GM12878 (cell line): Measurements from ENCODE around the gene GOLGA2. TPM values are rescaled to one million over a fixed set of nuclear protein-coding genes. Genes with fewer than 3 reads are reported as not detected.

Source experiments
- ATAC-seq: fragments of 200-7000 bp; cut with Tn5 transposase; 3 replicates; pipeline ENCODE4 v1.9.1; 2020; ENCODE audit warnings: mild to moderate bottlenecking, moderate library complexity
- BruUV-seq: library from RNA; stranded (reverse); fragments of 400-500 nt; replicated peaks from 2 replicates; lab custom pipeline; 2021; lab: Mats Ljungman, UMichigan
- CTCF ChIA-PET: fragments of 300-600 bp; sonication (Branson Sonifier 250); formaldehyde crosslinking; extraction: SDS; loops from one replicate; lab custom pipeline; 2021; ENCODE audit warnings: inconsistent platforms; lab: Yijun Ruan, JAX
- POLR2A ChIA-PET: fragments of 350-600 bp; formaldehyde crosslinking; extraction: SDS; loops from one replicate; lab custom pipeline; 2021; ENCODE audit warnings: inconsistent platforms; lab: Charles Lee
- RAD21 ChIA-PET: fragments of 300-600 bp; sonication (Branson Sonifier 250); formaldehyde crosslinking; loops from one replicate; lab custom pipeline; 2023; ENCODE audit warnings: antibody characterized with exemption; ENCODE audit not compliant: unreplicated experiment; lab: Charles Lee
- SMC1A ChIA-PET: fragments of 300-600 bp; sonication (Branson Sonifier 250); formaldehyde crosslinking; loops from one replicate; lab custom pipeline; 2023; ENCODE audit not compliant: unreplicated experiment, uncharacterized antibody; lab: Charles Lee
- DNase-seq: peaks from one replicate; pipeline ENCODE4 v3.0.0-alpha.2; 2011; ENCODE audit warnings: low read depth, low spot score
- FAIRE-seq: peaks from 3 replicates; lab custom pipeline; 2011; peaks lifted over from hg19 to GRCh38; lab: Jason Lieb, UNC
- H2AFZ ChIP-seq: 2 replicates; pipeline ENCODE4 v1.6.0; 2011; ENCODE audit warnings: low read depth, low read length, control low read depth; ENCODE audit not compliant: control insufficient read depth
- H3K27ac ChIP-seq: 2 replicates; pipeline ENCODE4 v1.5.1; 2011; ENCODE audit warnings: control low read depth; ENCODE audit not compliant: control insufficient read depth, insufficient read depth
- H3K27me3 ChIP-seq, 2 experiments: replicated peaks in 1 of 2; 2 replicates each; pipeline versions ENCODE4 v1.6.0 to v1.6.1; 2011; ENCODE audit warnings: low read length in 1 of 2; ENCODE audit not compliant: control insufficient read depth in 2 of 2, insufficient read depth in 2 of 2
- H3K36me3 ChIP-seq, 2 experiments: 2 replicates each; pipeline ENCODE4 v1.5.1; 2011; ENCODE audit warnings: low read length in 1 of 2; ENCODE audit not compliant: control insufficient read depth in 2 of 2, insufficient read depth in 2 of 2
- H3K4me1 ChIP-seq: 2 replicates; pipeline ENCODE4 v1.6.1; 2011; ENCODE audit warnings: mild to moderate bottlenecking, low read length, moderate library complexity, mixed read lengths; ENCODE audit not compliant: control insufficient read depth, insufficient read depth
- H3K4me2 ChIP-seq: 2 replicates; pipeline ENCODE4 v1.6.0; 2011; ENCODE audit warnings: control low read depth; ENCODE audit not compliant: control insufficient read depth, insufficient read depth
- H3K4me3 ChIP-seq: fragments of 200-600 bp; sonication (generic); 2 replicates; pipeline ENCODE4 v1.5.1; 2016
- H3K79me2 ChIP-seq: 2 replicates; pipeline ENCODE4 v1.6.0; 2011; ENCODE audit warnings: low read length; ENCODE audit not compliant: control insufficient read depth, insufficient read depth
- H3K9ac ChIP-seq: 2 replicates; pipeline ENCODE4 v1.8.0; 2011; ENCODE audit warnings: low read length, control low read depth, mixed read lengths; ENCODE audit not compliant: control insufficient read depth, insufficient read depth
- H3K9me3 ChIP-seq: replicated peaks from 3 replicates; pipeline ENCODE4 v1.5.1; 2011; ENCODE audit warnings: mild to moderate bottlenecking, low read length; ENCODE audit not compliant: control insufficient read depth, insufficient read depth
- H4K20me1 ChIP-seq: 2 replicates; pipeline ENCODE4 v1.6.0; 2011; ENCODE audit not compliant: control insufficient read depth, insufficient read depth
- GABPA ChIP-seq: IDR thresholded peaks from 2 replicates; pipeline ENCODE4 v1.6.1; 2014; ENCODE audit warnings: antibody characterized with exemption, low read depth, mild to moderate bottlenecking, inconsistent platforms
- HCFC1 ChIP-seq: fragments of 150-350 bp; IDR thresholded peaks from 2 replicates; pipeline ENCODE4 v1.6.1; 2014; ENCODE audit warnings: low read length
- NFYB ChIP-seq: IDR thresholded peaks from 2 replicates; pipeline ENCODE4 v1.6.1; 2011; ENCODE audit warnings: low read depth, mild to moderate bottlenecking, low read length, improper control_type of control experiment, moderate library complexity; ENCODE audit not compliant: insufficient read depth
- NR2F1 ChIP-seq: fragments of 450-650 bp; conservative IDR thresholded peaks from 2 replicates; pipeline ENCODE4 v1.6.1; 2017; ENCODE audit warnings: mild to moderate bottlenecking
- SUPT20H ChIP-seq: IDR thresholded peaks from 2 replicates; pipeline ENCODE4 v1.6.1; 2011; ENCODE audit warnings: low read depth, mild to moderate bottlenecking, low read length, moderate library complexity, borderline replicate concordance; ENCODE audit not compliant: control insufficient read depth
- TBL1XR1 ChIP-seq: IDR thresholded peaks from 2 replicates; pipeline ENCODE4 v1.6.1; 2012; ENCODE audit warnings: low read depth, low read length, improper control_type of control experiment
- USF2 ChIP-seq: IDR thresholded peaks from 2 replicates; pipeline ENCODE4 v1.6.1; 2011; ENCODE audit warnings: low read depth, low read length, improper control_type of control experiment, borderline replicate concordance
- ZNF207 ChIP-seq: fragments of 450-650 bp; IDR thresholded peaks from 2 replicates; pipeline ENCODE4 v1.6.1; 2014; ENCODE audit warnings: antibody characterized with exemption, mild to moderate bottlenecking, borderline replicate concordance
- WGBS: methylation state at CpG from one replicate; pipeline ENCODE4 v1.1.6; 2016; ENCODE audit warnings: low lambda C conversion rate; ENCODE audit not compliant: insufficient replicate concordance, insufficient coverage; ENCODE audit errors: missing lambda C conversion rate; 5-methylcytosine and 5-hydroxymethylcytosine counted together
- in situ Hi-C: fragments of 300-500 bp; cut with MboI; formaldehyde crosslinking; loops from 9 replicates; pipeline ENCODE4 v1.14.3; 2018; ENCODE audit warnings: mixed read lengths
- intact Hi-C: fragments of 100-400 bp; cut with micrococcal nuclease; formaldehyde crosslinking; loops from one replicate; pipeline ENCODE4 v1.14.2; 2022; ENCODE audit not compliant: unreplicated experiment
- polyA plus RNA-seq, 11 experiments: library from polyadenylated mRNA; depleted of rRNA in 4 of 11; unstranded in 6 of 11; stranded (reverse) in 5 of 11; fragments of >200 nt; fragmentation: Nextera tagmentation in 4 of 11; fragmentation: Illumina TruSeq in 1 of 11; extraction: Ambion mirVana in 4 of 11; extraction: Trizol in 1 of 11; gene quantifications; 1 replicate in 1 of 11; 2 replicates in 10 of 11; pipeline versions ENCODE4 v1.2.1 to v1.2.3, GENCODE V29; 2011 to 2016; ENCODE audit warnings: inconsistent platforms in 2 of 11, missing spikeins in 2 of 11, low read depth in 1 of 11
- total RNA-seq, 4 experiments: library from RNA; depleted of rRNA in 3 of 4; stranded (reverse); fragments of >200 nt in 3 of 4; fragmentation: Illumina TruSeq in 1 of 4; extraction: Trizol in 1 of 4; gene quantifications; 2 replicates each; pipeline versions ENCODE4 v1.2.1 to v1.2.3, GENCODE V29; 2013 to 2021
- TF ChIP-seq, protein P1 (sequence below): fragments of 450-650 bp; IDR thresholded peaks from 2 replicates; pipeline ENCODE4 v1.6.1; 2017; ENCODE audit warnings: low read depth, mild to moderate bottlenecking, moderate library complexity
- TF ChIP-seq, protein P2 (sequence below): fragments of 450-650 bp; IDR thresholded peaks from 2 replicates; pipeline ENCODE4 v1.6.1; 2017; ENCODE audit warnings: mild to moderate bottlenecking, moderate library complexity
- TF ChIP-seq, protein P3 (sequence below): fragments of 450-650 bp; formaldehyde crosslinking; IDR thresholded peaks from 2 replicates; pipeline ENCODE4 v1.4.0; 2022; ENCODE audit warnings: mild to moderate bottlenecking, moderate library complexity
- TF ChIP-seq, protein P4 (sequence below): fragments of 450-650 bp; IDR thresholded peaks from 2 replicates; pipeline ENCODE4 v1.6.1; 2014; ENCODE audit warnings: mild to moderate bottlenecking

Gene GOLGA2
- total and polyA plus RNA-seq, 10 of the 15 experiments (the other 5 are each of a cell fraction or from before 2014, with no cell fraction given), result 5.9 to 32.6 (median 19.7) TPM

GRCh38 chr9:128218172-128218517, 57.7 kb downstream of the GOLGA2 start:
- peaks cover 5% of the 10 kb centered on the region; the same call in 1 of the 2 replicates for H3K4me1 ChIP-seq
- H3K9ac ChIP-seq, result 0 out of 2 replicates have a peak overlapping the region, but pooled peaks have one; percentile 13
- FAIRE-seq (no peak), ATAC-seq (no peak), DNase-seq (no peak)
- WGBS, result 32% methylated on average over 11 of the region's 11 CpGs
- H3K9me3 ChIP-seq, result no peaks in the 10 kb centered on the region
- H2AFZ ChIP-seq, result peak overlapping the region; percentile 79
- H3K4me3 ChIP-seq, result peak overlapping the region; percentile 52; the same call in 1 of the 2 replicates
- ChIA-PET POLR2A (interaction anchor here (0.6 kb wide), 1 partner anchor 83 kb away, joined by 8 read pairs; no protein-coding TSS in a partner anchor), CTCF (no interaction called here), SMC1A (no interaction called here), RAD21 (interaction anchor here (0.5 kb wide), 1 partner anchor 95 kb away, joined by 3 read pairs; no protein-coding TSS in a partner anchor)
- H3K4me2 ChIP-seq, result peak overlapping the region; percentile 85
- H3K27ac ChIP-seq, result no peak overlapping the region
- in situ Hi-C loops (no loop called here), intact Hi-C loops (no loop called here)
- H3K27me3 ChIP-seq, result no peaks in the 10 kb centered on the region; a peak in 1 of 4 replicates
- BruUV-seq, result no TSS peak
- no peaks in the 10 kb centered on the region for H3K79me2 ChIP-seq
- H4K20me1 ChIP-seq, result no peaks in the 10 kb centered on the region
- H3K36me3 ChIP-seq, result no peaks in the 10 kb centered on the region
- TF ChIP-seq, protein P1, sequence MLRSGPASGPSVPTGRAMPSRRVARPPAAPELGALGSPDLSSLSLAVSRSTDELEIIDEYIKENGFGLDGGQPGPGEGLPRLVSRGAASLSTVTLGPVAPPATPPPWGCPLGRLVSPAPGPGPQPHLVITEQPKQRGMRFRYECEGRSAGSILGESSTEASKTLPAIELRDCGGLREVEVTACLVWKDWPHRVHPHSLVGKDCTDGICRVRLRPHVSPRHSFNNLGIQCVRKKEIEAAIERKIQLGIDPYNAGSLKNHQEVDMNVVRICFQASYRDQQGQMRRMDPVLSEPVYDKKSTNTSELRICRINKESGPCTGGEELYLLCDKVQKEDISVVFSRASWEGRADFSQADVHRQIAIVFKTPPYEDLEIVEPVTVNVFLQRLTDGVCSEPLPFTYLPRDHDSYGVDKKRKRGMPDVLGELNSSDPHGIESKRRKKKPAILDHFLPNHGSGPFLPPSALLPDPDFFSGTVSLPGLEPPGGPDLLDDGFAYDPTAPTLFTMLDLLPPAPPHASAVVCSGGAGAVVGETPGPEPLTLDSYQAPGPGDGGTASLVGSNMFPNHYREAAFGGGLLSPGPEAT, result no peak
- TF ChIP-seq USF2 (no peak), HCFC1 (no peak), GABPA (no peak), NR2F1 (no peak), SUPT20H (no peak), ZNF207 (no peak), NFYB (no peak), TBL1XR1 (no peak)
- TF ChIP-seq, protein P2, sequence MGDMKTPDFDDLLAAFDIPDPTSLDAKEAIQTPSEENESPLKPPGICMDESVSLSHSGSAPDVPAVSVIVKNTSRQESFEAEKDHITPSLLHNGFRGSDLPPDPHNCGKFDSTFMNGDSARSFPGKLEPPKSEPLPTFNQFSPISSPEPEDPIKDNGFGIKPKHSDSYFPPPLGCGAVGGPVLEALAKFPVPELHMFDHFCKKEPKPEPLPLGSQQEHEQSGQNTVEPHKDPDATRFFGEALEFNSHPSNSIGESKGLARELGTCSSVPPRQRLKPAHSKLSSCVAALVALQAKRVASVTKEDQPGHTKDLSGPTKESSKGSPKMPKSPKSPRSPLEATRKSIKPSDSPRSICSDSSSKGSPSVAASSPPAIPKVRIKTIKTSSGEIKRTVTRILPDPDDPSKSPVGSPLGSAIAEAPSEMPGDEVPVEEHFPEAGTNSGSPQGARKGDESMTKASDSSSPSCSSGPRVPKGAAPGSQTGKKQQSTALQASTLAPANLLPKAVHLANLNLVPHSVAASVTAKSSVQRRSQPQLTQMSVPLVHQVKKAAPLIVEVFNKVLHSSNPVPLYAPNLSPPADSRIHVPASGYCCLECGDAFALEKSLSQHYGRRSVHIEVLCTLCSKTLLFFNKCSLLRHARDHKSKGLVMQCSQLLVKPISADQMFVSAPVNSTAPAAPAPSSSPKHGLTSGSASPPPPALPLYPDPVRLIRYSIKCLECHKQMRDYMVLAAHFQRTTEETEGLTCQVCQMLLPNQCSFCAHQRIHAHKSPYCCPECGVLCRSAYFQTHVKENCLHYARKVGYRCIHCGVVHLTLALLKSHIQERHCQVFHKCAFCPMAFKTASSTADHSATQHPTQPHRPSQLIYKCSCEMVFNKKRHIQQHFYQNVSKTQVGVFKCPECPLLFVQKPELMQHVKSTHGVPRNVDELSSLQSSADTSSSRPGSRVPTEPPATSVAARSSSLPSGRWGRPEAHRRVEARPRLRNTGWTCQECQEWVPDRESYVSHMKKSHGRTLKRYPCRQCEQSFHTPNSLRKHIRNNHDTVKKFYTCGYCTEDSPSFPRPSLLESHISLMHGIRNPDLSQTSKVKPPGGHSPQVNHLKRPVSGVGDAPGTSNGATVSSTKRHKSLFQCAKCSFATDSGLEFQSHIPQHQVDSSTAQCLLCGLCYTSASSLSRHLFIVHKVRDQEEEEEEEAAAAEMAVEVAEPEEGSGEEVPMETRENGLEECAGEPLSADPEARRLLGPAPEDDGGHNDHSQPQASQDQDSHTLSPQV, result no peak
- TF ChIP-seq, protein P3, sequence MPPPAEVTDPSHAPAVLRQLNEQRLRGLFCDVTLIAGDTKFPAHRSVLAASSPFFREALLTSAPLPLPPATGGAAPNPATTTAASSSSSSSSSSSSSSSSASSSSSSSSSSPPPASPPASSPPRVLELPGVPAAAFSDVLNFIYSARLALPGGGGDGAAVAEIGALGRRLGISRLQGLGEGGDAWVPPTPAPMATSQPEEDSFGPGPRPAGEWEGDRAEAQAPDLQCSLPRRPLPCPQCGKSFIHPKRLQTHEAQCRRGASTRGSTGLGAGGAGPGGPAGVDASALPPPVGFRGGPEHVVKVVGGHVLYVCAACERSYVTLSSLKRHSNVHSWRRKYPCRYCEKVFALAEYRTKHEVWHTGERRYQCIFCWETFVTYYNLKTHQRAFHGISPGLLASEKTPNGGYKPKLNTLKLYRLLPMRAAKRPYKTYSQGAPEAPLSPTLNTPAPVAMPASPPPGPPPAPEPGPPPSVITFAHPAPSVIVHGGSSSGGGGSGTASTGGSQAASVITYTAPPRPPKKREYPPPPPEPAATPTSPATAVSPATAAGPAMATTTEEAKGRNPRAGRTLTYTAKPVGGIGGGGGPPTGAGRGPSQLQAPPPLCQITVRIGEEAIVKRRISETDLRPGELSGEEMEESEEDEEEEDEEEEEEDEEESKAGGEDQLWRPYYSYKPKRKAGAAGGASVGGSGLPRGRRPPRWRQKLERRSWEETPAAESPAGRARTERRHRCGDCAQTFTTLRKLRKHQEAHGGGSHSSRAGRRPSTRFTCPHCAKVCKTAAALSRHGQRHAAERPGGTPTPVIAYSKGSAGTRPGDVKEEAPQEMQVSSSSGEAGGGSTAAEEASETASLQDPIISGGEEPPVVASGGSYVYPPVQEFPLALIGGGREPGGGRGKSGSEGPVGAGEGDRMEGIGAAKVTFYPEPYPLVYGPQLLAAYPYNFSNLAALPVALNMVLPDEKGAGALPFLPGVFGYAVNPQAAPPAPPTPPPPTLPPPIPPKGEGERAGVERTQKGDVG (CRISPR knock-in tag), result no peak
- TF ChIP-seq, protein P4, sequence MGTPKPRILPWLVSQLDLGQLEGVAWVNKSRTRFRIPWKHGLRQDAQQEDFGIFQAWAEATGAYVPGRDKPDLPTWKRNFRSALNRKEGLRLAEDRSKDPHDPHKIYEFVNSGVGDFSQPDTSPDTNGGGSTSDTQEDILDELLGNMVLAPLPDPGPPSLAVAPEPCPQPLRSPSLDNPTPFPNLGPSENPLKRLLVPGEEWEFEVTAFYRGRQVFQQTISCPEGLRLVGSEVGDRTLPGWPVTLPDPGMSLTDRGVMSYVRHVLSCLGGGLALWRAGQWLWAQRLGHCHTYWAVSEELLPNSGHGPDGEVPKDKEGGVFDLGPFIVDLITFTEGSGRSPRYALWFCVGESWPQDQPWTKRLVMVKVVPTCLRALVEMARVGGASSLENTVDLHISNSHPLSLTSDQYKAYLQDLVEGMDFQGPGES, result no peak
